ENCODE measurements around the gene SYNE4.

Gene SYNE4

DNA sequence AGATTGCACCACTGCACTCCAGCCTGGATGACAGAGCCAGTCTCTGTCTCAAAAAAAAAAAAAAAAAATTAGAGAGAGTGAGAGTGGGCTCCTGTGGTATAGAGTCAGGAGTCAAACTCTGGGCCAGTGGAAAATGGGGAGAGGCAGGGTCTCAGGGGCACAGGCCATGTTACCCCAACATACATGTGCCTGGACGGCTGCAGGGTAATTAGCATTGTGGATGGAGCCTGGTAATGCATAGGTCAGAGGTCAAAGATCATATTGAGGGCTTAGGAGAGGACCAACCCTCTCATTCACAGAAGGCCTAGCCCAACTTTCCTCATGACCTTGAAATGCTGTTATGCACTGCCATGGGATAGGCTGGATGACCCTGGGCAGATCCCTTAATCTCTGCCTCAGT is 16.9 kb upstream of the SYNE4 start:
- DNase-seq: no peak

GRCh38 chr19:36023432-36023831 is 14.8 kb upstream of the SYNE4 start:
- no peak for DNase-seq

- no peak for DNase-seq
Observed at GRCh38 chr19:36019061-36019670, 10.6 kb upstream of the SYNE4 start.

DNA sequence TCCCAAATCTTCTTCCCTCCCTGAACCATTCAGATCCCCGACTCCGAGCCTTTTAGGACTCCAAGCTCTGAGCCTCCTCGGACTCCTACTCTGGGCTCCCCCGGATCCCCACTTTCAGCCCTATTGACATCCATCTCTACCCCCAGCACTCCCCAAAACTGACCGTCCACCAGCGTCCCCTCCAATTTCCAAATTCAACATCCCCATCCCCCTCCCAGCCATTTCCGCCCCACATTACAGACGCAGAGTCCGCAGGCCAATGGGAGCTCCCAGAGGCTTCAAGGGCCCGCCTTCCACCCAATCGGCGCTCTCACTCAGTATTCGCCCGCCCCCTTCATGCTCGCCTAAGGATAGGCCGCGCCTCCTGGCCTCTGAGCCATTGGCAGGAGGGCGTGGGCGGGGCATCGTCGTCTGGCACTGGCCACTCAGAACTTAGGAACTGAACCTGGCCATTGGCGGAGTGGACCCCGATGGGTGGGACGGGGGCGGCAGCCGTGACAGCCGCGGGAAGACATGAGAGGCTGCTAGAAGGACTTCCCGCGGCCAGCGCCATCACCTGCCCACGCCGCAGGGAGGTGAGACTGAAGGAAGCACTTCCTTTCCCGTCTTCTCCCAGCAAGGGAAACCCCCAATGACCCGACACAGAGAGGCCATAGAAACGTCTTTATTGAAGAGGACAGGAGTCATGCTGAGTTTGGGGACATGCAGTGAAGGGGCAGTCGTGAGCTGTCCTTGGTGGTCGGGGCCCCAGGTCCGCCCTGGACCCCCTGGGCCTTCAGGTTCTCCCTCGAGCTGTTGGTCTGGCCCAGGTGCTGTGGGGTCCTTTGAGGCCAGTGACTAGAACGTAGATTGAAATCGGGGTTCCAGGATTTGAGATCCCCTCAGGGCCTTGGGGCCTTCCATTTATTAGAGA is 5.7 kb upstream of the SYNE4 start, which contains the start of gene ALKBH6:
TSS of gene ALKBH6 (minus strand) at position 202 of the 913 bp plus-strand sequence. CDS start 816 bp downstream, outside the sequence.
- DNase-seq: peak; percentile 100

- no peak for DNase-seq
Observed at GRCh38 chr19:36013280-36014011, 4.8 kb upstream of the SYNE4 start.

GRCh38 chr19:36010402-36010801 is 1.8 kb upstream of the SYNE4 start:
- DNase-seq: no peak

DNA sequence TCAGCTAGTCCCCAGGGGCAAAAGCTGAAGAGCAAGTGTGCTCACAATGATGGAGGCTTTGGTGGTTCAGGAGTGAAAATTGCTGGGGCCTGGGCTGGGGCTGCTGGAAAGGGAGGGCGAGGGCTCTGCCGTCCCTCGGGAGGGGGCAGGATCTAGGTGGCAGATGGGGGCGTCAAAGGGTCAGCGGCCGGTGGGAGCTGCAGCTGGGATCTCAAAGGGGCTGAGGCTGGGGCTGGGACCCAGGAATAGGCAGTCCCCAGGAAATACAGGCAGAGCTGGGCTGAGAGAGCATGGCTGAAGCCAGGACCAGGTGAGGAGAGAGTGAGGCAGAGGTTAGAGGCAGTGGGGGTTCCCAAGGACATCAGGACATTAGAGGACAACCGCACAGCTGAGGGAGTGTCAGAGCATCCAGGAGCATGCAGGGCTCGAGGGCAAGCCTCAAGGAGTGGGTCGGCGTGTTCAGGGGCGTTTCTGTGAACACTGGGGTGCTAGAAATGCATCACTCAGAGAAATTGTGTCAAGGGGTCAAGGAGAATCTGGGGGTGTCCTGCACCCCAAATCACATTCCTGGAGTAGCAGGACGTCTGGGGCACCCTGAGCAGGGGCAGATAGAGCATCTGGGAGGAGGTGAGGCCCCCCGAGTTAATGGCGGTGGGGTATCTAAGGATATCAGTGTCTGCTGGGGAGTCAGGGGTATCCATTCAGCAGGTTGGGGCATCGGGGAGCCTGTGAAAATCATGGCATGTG is 1.2 kb upstream of the SYNE4 start:
- DNase-seq: no peak

- peak; percentile 76 for DNase-seq
Observed at GRCh38 chr19:36009220-36009619, 607 bp upstream of the SYNE4 start.

DNA sequence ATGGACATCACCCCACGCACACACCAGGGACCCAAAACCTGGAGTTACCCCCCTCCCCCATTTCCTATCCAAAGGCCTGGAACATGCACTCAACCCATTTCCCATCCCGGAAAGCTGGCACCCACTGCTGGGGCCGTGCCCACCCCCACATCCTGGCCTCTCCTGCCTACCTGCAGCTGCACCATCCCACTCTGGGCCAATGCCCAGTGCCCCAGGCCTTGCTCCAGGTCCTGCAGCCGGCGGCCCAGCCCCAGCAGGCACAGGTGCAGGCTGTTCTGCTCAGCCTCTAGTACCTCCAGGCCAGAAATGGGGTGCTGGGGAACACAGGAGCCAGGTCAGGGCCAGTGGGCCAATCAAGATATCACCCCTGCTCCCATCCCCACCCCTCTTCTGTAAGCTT is 1.7 kb downstream of the SYNE4 start:
- DNase-seq: no peak

- DNase-seq: no peak
Observed at GRCh38 chr19:36003284-36003683, 5.3 kb downstream of the SYNE4 start.

DNA sequence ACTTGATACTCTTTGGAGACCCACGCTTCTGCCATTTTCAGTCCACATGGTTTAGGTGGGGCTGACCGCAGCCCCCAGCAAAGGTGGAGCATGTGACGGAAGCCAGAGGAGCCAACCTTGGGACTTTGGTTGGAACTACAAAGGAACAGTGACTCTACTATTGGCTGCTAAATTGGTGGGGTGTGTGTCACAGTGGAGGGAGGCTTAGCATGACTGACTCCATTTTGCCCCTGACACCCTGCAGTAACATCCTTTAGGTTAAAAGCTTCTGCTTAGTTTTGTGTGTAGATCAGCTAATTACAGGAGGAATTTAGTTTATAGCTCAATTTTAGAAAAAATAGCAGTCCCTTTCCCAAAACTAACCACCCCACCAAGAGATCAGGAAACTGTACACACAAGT is 7.0 kb downstream of the SYNE4 start:
- DNase-seq: no peak

DNA sequence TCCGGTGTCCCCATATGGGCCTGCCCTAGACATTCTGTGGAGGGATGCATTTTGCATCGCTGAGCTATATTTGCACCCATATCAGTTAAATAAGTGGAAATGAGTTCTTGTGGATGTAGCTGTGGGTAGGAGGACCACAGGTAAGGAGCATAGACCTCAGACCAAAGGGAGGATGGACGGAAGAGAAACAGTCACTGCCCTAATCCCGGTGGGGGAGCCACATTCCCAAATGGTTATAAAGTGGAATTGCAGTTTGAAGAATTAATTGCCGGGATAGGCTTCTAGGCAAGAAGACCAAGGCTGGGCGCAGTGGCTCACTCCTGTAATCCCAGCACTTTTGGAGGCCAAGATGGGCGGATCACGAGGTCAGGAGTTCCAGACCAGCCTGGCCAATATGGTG is 11.8 kb downstream of the SYNE4 start:
- no peak for DNase-seq

- peak; percentile 99 for DNase-seq
Observed at GRCh38 chr19:35995048-35995993, 13.3 kb downstream of the SYNE4 start, which contains the start of gene SDHAF1. Gene SDHAF1 (plus strand): TSS chr19:35995188. CDS start chr19:35995275, 87 bp downstream.

DNA sequence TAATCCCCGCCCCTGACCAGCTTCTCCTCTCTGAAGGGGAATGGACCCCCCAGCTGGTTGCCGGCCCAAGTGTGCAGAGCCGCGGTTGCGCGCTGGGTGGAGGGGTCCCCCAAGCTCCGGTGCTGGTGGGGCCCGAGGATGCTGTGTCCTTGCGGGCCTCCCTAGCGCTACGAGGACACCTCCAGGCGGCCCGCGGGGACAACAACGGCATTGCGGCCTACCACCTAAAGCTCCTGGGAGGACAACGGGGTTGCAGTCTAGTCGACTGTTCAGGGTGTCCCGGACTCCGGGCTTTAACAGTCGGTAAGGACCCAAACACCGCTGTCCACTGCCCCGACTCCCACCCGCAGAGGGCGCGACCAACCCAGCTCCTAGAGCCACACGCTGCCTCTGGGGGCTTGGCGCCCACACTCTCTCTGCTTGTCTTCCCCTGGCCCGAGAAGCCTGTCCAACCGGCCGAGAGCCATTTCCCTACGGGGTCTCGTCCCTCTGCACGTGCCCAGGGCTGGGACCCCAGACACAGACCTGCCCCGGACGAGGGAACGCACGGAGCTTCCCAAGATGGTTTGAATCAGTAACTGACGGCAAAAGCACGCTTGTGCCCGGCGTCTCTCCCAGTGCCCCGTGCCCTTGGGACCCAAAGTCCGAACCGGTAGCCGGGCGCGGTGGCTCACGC is 14.6 kb downstream of the SYNE4 start:
- peak; percentile 25 for DNase-seq

DNA sequence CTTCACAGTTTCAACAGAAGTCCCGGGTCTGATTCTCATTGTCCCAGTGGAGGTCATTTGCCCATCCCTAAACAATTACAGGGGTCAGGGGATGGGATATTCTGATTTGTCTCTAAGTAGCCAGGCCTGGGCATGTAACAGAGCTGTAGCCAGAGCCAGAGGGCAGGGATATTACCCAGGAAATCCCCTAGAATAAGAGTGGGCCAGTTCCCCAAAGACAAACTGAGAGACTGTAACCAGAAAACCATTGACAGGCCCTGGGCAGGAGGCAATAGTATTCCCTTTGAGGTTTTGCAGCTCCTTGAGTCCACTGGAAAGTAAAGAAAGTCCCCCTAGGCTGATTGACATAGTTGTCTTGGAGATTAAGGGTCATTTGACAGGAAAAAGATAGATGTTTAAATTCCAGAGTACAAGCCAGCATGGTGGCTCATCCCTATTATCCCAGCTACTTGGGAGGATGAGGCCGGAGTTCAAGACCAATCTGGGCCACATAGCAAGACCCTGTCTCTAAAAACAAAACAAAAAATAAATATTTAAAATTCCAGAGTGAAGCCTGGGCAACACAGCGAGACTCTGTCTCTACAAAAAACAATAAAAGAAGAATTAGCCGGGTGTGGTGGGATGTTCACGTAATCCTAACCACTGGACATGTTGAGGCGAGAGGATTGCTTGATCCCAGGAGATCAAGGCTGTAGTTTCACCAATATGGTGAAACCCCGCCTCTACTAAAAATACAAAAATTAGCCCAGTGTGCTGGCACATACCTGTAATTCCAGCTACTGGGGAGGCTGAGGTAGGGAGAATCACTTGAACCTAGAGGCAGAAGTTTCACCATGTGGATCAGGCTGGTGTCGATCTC is 15.5 kb downstream of the SYNE4 start:
- no peak for DNase-seq

GRCh38 chr19:35991731-35992450 is 16.7 kb downstream of the SYNE4 start:
- no peak for DNase-seq

DNA sequence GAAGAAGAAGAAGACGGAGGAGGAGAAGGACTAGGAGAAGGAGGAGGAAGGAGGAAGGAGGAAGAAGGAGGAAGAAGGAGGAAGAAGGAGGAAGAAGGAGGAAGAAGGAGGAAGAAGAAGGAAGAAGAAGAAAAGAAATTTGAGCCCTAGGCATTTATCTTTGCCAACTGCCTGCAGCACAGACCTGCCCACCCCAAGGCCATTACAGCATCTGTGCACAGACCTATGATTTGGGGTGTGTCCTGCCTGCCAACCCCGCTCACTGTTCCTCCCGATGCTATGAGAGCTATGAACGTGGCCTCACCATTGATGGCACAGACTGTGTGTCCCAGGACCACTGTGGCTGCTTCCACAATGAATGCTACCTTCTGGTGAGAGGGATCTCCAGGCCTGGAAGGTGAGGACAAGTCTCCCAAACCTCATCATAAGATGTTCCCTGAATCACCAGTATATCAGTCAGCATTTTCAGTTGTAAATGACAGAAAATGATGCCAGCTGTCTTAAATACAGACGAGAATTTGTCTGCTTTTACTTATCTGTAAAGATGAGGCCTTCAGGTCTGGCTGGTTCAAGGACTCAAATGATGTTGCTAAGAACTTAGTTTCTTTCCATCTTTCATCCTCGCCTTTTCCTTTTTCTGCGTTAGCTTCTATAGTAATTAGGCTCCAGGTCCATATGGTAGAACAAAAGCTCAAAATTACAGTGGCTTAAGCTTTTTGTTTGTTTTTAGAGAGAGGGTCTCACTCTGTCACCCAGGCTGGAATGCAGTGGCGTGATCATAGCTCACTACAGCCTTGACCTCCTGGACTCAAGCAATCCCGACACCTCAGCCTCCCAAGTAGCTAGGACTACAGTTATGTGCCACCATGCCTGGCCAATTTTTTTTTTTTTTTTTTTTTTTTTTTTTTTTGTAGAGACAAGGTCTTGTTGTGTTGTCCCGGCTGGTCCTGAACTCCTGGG is 17.6 kb downstream of the SYNE4 start:
- DNase-seq: no peak

DNA sequence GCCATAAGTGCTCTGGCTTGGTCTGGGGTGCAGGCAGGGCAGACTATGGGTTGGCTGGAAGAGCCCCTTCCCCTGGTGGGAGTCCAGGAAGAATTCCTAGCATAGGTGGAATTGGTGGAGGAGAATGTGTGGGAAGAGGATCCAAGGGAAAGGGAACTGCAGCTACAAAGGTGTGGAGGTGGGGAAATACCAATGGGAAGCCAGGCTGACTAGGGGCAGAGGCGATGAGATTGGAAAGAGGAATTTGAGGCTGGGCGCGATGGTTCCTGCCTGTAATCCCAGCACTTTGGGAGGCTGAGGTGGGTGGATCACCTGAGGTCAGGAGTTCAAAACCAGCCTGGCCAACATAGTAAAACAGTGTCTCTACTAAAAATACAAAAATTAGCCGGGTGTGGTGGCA is 18.5 kb downstream of the SYNE4 start:
- no peak for DNase-seq

All from stimulated activated CD4-positive, alpha-beta T cell treated with anti-CD3 and anti-CD28 coated beads, Interleukin-15, amount 100 ng/mL, for 24 hours (primary cell).